ENCODE measurements around the gene ODAD4.

- no peak for TF ChIP-seq EP300 (IDR thresholded peaks at IDR 0.05; ENCODE audit: borderline replicate concordance)
- no peak for TF ChIP-seq YY1 (IDR thresholded peaks at IDR 0.05; ENCODE audit: low read depth)
- no peak for TF ChIP-seq FOXM1 (IDR thresholded peaks at IDR 0.05; ENCODE audit: borderline replicate concordance, low read depth)
- no peak for TF ChIP-seq CEBPB (IDR thresholded peaks at IDR 0.05)
- TF ChIP-seq NFIC (IDR thresholded peaks at IDR 0.05), result no peak
- no peak for TF ChIP-seq TAF1 (IDR thresholded peaks at IDR 0.05; ENCODE audit: low read depth)
- TF ChIP-seq, protein P1, sequence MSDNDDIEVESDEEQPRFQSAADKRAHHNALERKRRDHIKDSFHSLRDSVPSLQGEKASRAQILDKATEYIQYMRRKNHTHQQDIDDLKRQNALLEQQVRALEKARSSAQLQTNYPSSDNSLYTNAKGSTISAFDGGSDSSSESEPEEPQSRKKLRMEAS (IDR thresholded peaks at IDR 0.05), result no peak
- TF ChIP-seq TEAD4 (IDR thresholded peaks at IDR 0.05), result no peak
- TF ChIP-seq CREB1 (IDR thresholded peaks at IDR 0.05; ENCODE audit: low read depth), result no peak
- TF ChIP-seq RAD21 (IDR thresholded peaks at IDR 0.05; ENCODE audit: low read depth), result no peak
- TF ChIP-seq USF1 (IDR thresholded peaks at IDR 0.05), result no peak
Observed at GRCh38 chr17:41943492-41943891, 13.1 kb downstream of the ODAD4 start.
